Panc1 (cell line): ENCODE results near the gene AMBRA1. TPM values are rescaled to one million over a fixed set of nuclear protein-coding genes. Genes with fewer than 3 reads are reported as not detected.

Experiments
- ATAC-seq: fragments of 200-7000 bp; cut with Tn5 transposase; 2 replicates; pipeline ENCODE4 v1.9.1; 2020; ENCODE audit warnings: mild to moderate bottlenecking, moderate library complexity
- BruUV-seq: library from RNA; stranded (reverse); fragments of 400-500 nt; replicated peaks from 2 replicates; lab custom pipeline; 2021; lab: Mats Ljungman, UMichigan
- CTCF ChIA-PET: fragments of 300-600 bp; sonication (Branson Sonifier 250); formaldehyde crosslinking; loops from one replicate; lab custom pipeline; 2022; ENCODE audit warnings: antibody characterized with exemption; lab: Charles Lee
- POLR2A ChIA-PET: fragments of 300-600 bp; sonication (Branson Sonifier 250); formaldehyde crosslinking; loops from one replicate; lab custom pipeline; 2022; ENCODE audit warnings: antibody characterized with exemption; lab: Charles Lee
- DNase-seq: peaks from one replicate; pipeline ENCODE4 v3.0.0-alpha.2; 2010; ENCODE audit warnings: low read depth, low spot score
- H3K27ac ChIP-seq: 2 replicates; pipeline ENCODE4 v1.5.1; 2011; ENCODE audit warnings: mild to moderate bottlenecking, low read length, inconsistent platforms
- H3K27me3 ChIP-seq: fragments of 200-500 bp; sonication (Bioruptor generic); 2 replicates; pipeline ENCODE4 v1.6.0; 2014; ENCODE audit warnings: low read length, inconsistent platforms; ENCODE audit not compliant: control insufficient read depth, insufficient read depth
- H3K36me3 ChIP-seq: fragments of 200-500 bp; sonication (Bioruptor generic); 2 replicates; pipeline ENCODE4 v1.5.1; 2014; ENCODE audit warnings: inconsistent platforms, mild to moderate bottlenecking, low read length, moderate library complexity; ENCODE audit not compliant: control insufficient read depth, insufficient read depth
- H3K4me1 ChIP-seq: 2 replicates; pipeline ENCODE4 v1.5.1; 2011; ENCODE audit warnings: inconsistent platforms, mild to moderate bottlenecking, low read length, moderate library complexity; ENCODE audit not compliant: control insufficient read depth, insufficient read depth
- H3K4me3 ChIP-seq, 2 experiments: 2 replicates each; pipeline ENCODE4 v1.5.1; 2011 to 2012; ENCODE audit warnings: low read depth in 2 of 2, low read length in 2 of 2, mild to moderate bottlenecking in 2 of 2, inconsistent platforms in 1 of 2, moderate library complexity in 1 of 2
- H3K9me3 ChIP-seq: fragments of 200-500 bp; sonication (Bioruptor generic); 2 replicates; pipeline ENCODE4 v1.5.1; 2014; ENCODE audit warnings: low read depth, mild to moderate bottlenecking, inconsistent platforms, low read length, moderate library complexity; ENCODE audit not compliant: control insufficient read depth, insufficient read depth
- POLR2AphosphoS5 ChIP-seq: IDR thresholded peaks from 2 replicates; pipeline ENCODE4 v1.6.1; 2012; ENCODE audit warnings: mild to moderate bottlenecking, low read depth, low read length, moderate library complexity
- SIN3A ChIP-seq: IDR thresholded peaks from 2 replicates; pipeline ENCODE4 v1.6.1; 2012; ENCODE audit warnings: low read depth, mild to moderate bottlenecking, low read length, moderate library complexity, borderline replicate concordance; ENCODE audit not compliant: insufficient read depth
- TCF7L2 ChIP-seq: IDR thresholded peaks from 2 replicates; pipeline ENCODE4 v1.6.1; 2011; ENCODE audit warnings: mild to moderate bottlenecking, low read depth, low read length, inconsistent platforms
- in situ Hi-C: cut with HindIII; loops from 2 replicates; pipeline ENCODE4 v1.10.0; 2016; ENCODE audit warnings: low sequenced_read_pairs, low pct_unique_long_range_greater_than_20kb
- intact Hi-C: fragments of 100-400 bp; cut with micrococcal nuclease; formaldehyde crosslinking; loops from one replicate; pipeline ENCODE4 v1.10.0; 2022; ENCODE audit not compliant: unreplicated experiment
- total RNA-seq: library from RNA; stranded (reverse); gene quantifications from one replicate; pipeline ENCODE4 v1.2.1, GENCODE V29; 2021; ENCODE audit not compliant: unreplicated experiment
- TF ChIP-seq, protein P1 (sequence below): fragments of 450-650 bp; IDR thresholded peaks from 2 replicates; pipeline ENCODE4 v1.5.1; 2017; ENCODE audit warnings: mild to moderate bottlenecking
- TF ChIP-seq, protein P2 (sequence below), 2 experiments: IDR thresholded peaks; 2 replicates each; pipeline ENCODE4 v1.6.1; 2011 to 2012; ENCODE audit warnings: low read depth in 2 of 2, control low read depth in 1 of 2, low read length in 1 of 2, mild to moderate bottlenecking in 1 of 2, moderate library complexity in 1 of 2; ENCODE audit not compliant: insufficient read depth in 1 of 2

AMBRA1 gene
- total RNA-seq, 1 experiment from 2014 or later: 40.0 TPM

DNA sequence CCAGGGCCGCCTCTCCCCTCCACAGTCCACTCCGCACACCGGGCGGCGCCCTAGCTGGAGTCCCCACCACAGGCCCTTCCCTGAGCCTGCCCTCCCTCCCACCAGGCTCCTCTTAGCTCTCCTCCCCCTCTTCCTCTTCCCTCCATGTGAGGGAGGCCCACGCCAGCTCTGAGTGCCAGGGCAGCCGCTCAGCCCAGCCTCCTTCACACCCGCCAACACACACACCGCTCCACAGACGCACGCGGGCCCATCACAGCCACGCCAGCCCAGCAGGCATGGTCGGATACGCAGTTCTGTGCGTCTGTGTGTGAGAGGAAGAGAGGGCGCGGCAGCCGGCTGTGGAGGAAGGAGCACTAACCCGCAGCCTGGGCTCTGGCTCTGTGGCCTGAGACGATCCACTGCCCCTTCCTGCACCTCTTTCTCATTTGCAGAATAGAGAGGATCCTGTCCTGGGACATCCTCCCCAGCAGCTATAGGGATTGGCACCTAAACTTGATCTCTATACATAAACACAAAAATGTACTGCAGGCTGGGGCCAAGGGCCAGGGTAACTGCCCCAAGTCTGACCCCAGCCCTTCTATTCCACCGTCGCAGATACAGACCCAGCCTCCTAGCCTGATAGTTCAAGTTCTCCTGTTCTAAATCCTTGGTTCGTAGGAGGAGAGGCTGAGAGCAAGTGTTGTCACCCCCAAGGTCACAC, 205.8 kb downstream of the AMBRA1 start:
- H3K27ac ChIP-seq: no peak overlapping the region
- intact Hi-C loops (loop anchor here (5.0 kb wide), 1 partner anchor 149 kb away; no protein-coding TSS in a partner anchor), in situ Hi-C loops (no loop called here)
- CTCF ChIA-PET: interaction anchor here (0.7 to 1.9 kb wide), 3 partner anchors 9 to 144 kb away, joined by 3 to 8 read pairs (median 4); no protein-coding TSS in a partner anchor
- ATAC-seq (no peak), DNase-seq (no peak)
- TF ChIP-seq TCF7L2 (no peak), SIN3A (no peak), POLR2AphosphoS5 (no peak)
- TF ChIP-seq, protein P1, sequence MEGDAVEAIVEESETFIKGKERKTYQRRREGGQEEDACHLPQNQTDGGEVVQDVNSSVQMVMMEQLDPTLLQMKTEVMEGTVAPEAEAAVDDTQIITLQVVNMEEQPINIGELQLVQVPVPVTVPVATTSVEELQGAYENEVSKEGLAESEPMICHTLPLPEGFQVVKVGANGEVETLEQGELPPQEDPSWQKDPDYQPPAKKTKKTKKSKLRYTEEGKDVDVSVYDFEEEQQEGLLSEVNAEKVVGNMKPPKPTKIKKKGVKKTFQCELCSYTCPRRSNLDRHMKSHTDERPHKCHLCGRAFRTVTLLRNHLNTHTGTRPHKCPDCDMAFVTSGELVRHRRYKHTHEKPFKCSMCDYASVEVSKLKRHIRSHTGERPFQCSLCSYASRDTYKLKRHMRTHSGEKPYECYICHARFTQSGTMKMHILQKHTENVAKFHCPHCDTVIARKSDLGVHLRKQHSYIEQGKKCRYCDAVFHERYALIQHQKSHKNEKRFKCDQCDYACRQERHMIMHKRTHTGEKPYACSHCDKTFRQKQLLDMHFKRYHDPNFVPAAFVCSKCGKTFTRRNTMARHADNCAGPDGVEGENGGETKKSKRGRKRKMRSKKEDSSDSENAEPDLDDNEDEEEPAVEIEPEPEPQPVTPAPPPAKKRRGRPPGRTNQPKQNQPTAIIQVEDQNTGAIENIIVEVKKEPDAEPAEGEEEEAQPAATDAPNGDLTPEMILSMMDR: no peak
- TF ChIP-seq, protein P2, sequence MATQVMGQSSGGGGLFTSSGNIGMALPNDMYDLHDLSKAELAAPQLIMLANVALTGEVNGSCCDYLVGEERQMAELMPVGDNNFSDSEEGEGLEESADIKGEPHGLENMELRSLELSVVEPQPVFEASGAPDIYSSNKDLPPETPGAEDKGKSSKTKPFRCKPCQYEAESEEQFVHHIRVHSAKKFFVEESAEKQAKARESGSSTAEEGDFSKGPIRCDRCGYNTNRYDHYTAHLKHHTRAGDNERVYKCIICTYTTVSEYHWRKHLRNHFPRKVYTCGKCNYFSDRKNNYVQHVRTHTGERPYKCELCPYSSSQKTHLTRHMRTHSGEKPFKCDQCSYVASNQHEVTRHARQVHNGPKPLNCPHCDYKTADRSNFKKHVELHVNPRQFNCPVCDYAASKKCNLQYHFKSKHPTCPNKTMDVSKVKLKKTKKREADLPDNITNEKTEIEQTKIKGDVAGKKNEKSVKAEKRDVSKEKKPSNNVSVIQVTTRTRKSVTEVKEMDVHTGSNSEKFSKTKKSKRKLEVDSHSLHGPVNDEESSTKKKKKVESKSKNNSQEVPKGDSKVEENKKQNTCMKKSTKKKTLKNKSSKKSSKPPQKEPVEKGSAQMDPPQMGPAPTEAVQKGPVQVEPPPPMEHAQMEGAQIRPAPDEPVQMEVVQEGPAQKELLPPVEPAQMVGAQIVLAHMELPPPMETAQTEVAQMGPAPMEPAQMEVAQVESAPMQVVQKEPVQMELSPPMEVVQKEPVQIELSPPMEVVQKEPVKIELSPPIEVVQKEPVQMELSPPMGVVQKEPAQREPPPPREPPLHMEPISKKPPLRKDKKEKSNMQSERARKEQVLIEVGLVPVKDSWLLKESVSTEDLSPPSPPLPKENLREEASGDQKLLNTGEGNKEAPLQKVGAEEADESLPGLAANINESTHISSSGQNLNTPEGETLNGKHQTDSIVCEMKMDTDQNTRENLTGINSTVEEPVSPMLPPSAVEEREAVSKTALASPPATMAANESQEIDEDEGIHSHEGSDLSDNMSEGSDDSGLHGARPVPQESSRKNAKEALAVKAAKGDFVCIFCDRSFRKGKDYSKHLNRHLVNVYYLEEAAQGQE (IDR thresholded peaks at IDR 0.05; ENCODE audit: insufficient read depth in 1 of 2, low read depth in 2 of 2, low read length in 1 of 2): no peak
- H3K4me3 ChIP-seq: no peak overlapping the region
- peaks cover 3% of the 10 kb centered on the region; the same call in 1 of the 2 replicates for H3K27me3 ChIP-seq
- H3K36me3 ChIP-seq: no peaks in the 10 kb centered on the region
- BruUV-seq: no TSS peak
- POLR2A ChIA-PET: interaction anchor here (0.5 kb wide), 1 partner anchor 123 kb away, joined by 5 read pairs; no protein-coding TSS in a partner anchor
- H3K4me1 ChIP-seq: peaks cover 18% of the 10 kb centered on the region
- H3K9me3 ChIP-seq: no peaks in the 10 kb centered on the region

DNA sequence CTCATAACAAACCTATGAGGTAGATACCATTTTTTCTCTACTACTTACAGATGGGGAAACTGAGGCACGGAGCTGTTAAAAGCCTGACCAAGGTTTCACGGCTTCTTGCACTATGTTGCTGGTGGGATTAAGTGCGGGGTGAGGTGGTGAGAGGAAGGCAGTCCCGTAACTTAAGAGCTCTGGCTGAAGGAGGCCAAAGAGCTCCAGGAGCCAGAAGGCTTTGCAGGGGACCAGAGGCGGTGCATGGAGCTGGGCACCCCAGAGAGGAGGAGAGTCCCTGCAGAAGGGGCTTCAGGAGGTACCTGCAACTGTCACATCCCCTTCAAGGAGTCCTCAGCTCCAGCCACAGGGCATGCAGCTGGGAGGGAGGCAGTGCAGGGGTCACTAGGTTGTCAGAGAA, 206.4 kb downstream of the AMBRA1 start:
- Histone ChIP-seq H3K27ac (no peak overlapping the region), H3K4me3 (no peak overlapping the region), H3K4me1 (peaks cover 20% of the 10 kb centered on the region), H3K9me3 (no peaks in the 10 kb centered on the region), H3K27me3 (peaks cover 3% of the 10 kb centered on the region; the same call in 1 of the 2 replicates), H3K36me3 (no peaks in the 10 kb centered on the region)
- in situ Hi-C loops: no loop called here
- ChIA-PET CTCF (interaction anchor here (0.7 kb wide), 1 partner anchor 144 kb away, joined by 3 read pairs; no protein-coding TSS in a partner anchor), POLR2A (interaction anchor here (0.5 kb wide), 1 partner anchor 123 kb away, joined by 5 read pairs; no protein-coding TSS in a partner anchor)
- BruUV-seq: no TSS peak
- DNase-seq: no peak
- intact Hi-C loops: loop anchor here (5.0 kb wide), 1 partner anchor 150 kb away; no protein-coding TSS in a partner anchor
- TF ChIP-seq POLR2AphosphoS5 (no peak), TCF7L2 (no peak), SIN3A (no peak)
- TF ChIP-seq, protein P1: no peak
- TF ChIP-seq, protein P2 (IDR thresholded peaks at IDR 0.05; ENCODE audit: insufficient read depth in 1 of 2, low read depth in 2 of 2, low read length in 1 of 2): no peak
- ATAC-seq: no peak
